ENCODE data around the gene KIAA1671.
A peak's percentile ranks its signal among the peaks of the same experiment; 100 is the strongest.

Gene KIAA1671

GRCh38 chr22:25051073-25051472 lies 98.6 kb downstream of the KIAA1671 start:
- Histone ChIP-seq H2AFZ (ENCODE audit: low read length) (no peak overlapping the region), H3K9ac (ENCODE audit: low read depth, low read length, poor library complexity, severe bottlenecking) (no peak overlapping the region), H3K9me3 (ENCODE audit: insufficient read depth, low read depth, low read length) (peaks cover 4% of the 10 kb centered on the region; the same call in 1 of the 2 replicates), H3K4me1 (ENCODE audit: insufficient read depth, low read length, poor library complexity, severe bottlenecking) (no peaks in the 10 kb centered on the region), H3K4me3 (ENCODE audit: low read length, poor library complexity, severe bottlenecking) (no peak overlapping the region), H3K79me2 (ENCODE audit: insufficient read depth, low read length) (no peaks in the 10 kb centered on the region), H3K4me2 (ENCODE audit: low read depth, low read length, poor library complexity, severe bottlenecking) (no peak overlapping the region), H4K20me1 (ENCODE audit: insufficient read depth, low read length, poor library complexity, severe bottlenecking) (no peaks in the 10 kb centered on the region), H3F3A (ENCODE audit: low read depth) (no peaks in the 10 kb centered on the region), H3K36me3 (ENCODE audit: insufficient read depth, low read length) (no peaks in the 10 kb centered on the region), H3K9me2 (replicated peaks; ENCODE audit: low read depth, low read length) (no peaks in the 10 kb centered on the region), H3K27me3 (ENCODE audit: insufficient read depth, low read length, poor library complexity, severe bottlenecking) (no peaks in the 10 kb centered on the region)
- TF ChIP-seq CTCF (conservative IDR thresholded peaks at IDR 0.05; ENCODE audit: low read length): peak; percentile 52
- TF ChIP-seq EZH2phosphoT487 (IDR thresholded peaks at IDR 0.05; ENCODE audit: borderline replicate concordance): no peak

- H3K9me2 ChIP-seq (replicated peaks; ENCODE audit: low read depth, low read length): no peaks in the 10 kb centered on the region
- H3K27me3 ChIP-seq (ENCODE audit: insufficient read depth, low read length, poor library complexity, severe bottlenecking): no peaks in the 10 kb centered on the region
- no peaks in the 10 kb centered on the region for H3K36me3 ChIP-seq (ENCODE audit: insufficient read depth, low read length)
- H3F3A ChIP-seq (ENCODE audit: low read depth): no peaks in the 10 kb centered on the region
- H3K4me1 ChIP-seq (ENCODE audit: insufficient read depth, low read length, poor library complexity, severe bottlenecking): no peaks in the 10 kb centered on the region
- no peak overlapping the region for H3K4me2 ChIP-seq (ENCODE audit: low read depth, low read length, poor library complexity, severe bottlenecking)
- H3K79me2 ChIP-seq (ENCODE audit: insufficient read depth, low read length): no peaks in the 10 kb centered on the region
- no peaks in the 10 kb centered on the region for H4K20me1 ChIP-seq (ENCODE audit: insufficient read depth, low read length, poor library complexity, severe bottlenecking)
- no peak overlapping the region for H3K9ac ChIP-seq (ENCODE audit: low read depth, low read length, poor library complexity, severe bottlenecking)
- H2AFZ ChIP-seq (ENCODE audit: low read length): no peak overlapping the region
- TF ChIP-seq EZH2phosphoT487 (IDR thresholded peaks at IDR 0.05; ENCODE audit: borderline replicate concordance): no peak
- no peak for TF ChIP-seq CTCF (conservative IDR thresholded peaks at IDR 0.05; ENCODE audit: low read length)
- no peak overlapping the region for H3K4me3 ChIP-seq (ENCODE audit: low read length, poor library complexity, severe bottlenecking)
- H3K9me3 ChIP-seq (ENCODE audit: insufficient read depth, low read depth, low read length): peaks cover 4% of the 10 kb centered on the region; the same call in 1 of the 2 replicates
Observed at GRCh38 chr22:25051983-25052710, 99.6 kb downstream of the KIAA1671 start.

- Histone ChIP-seq H4K20me1 (ENCODE audit: insufficient read depth, low read length, poor library complexity, severe bottlenecking) (no peaks in the 10 kb centered on the region), H3K4me2 (ENCODE audit: low read depth, low read length, poor library complexity, severe bottlenecking) (no peak overlapping the region), H3K4me1 (ENCODE audit: insufficient read depth, low read length, poor library complexity, severe bottlenecking) (no peaks in the 10 kb centered on the region), H3K27me3 (ENCODE audit: insufficient read depth, low read length, poor library complexity, severe bottlenecking) (no peaks in the 10 kb centered on the region), H3F3A (ENCODE audit: low read depth) (no peaks in the 10 kb centered on the region), H3K9me3 (ENCODE audit: insufficient read depth, low read depth, low read length) (peaks cover 4% of the 10 kb centered on the region; the same call in 1 of the 2 replicates), H2AFZ (ENCODE audit: low read length) (no peak overlapping the region), H3K9me2 (replicated peaks; ENCODE audit: low read depth, low read length) (no peaks in the 10 kb centered on the region), H3K4me3 (ENCODE audit: low read length, poor library complexity, severe bottlenecking) (no peak overlapping the region), H3K9ac (ENCODE audit: low read depth, low read length, poor library complexity, severe bottlenecking) (no peak overlapping the region), H3K79me2 (ENCODE audit: insufficient read depth, low read length) (no peaks in the 10 kb centered on the region), H3K36me3 (ENCODE audit: insufficient read depth, low read length) (no peaks in the 10 kb centered on the region)
- TF ChIP-seq EZH2phosphoT487 (IDR thresholded peaks at IDR 0.05; ENCODE audit: borderline replicate concordance) (no peak), CTCF (conservative IDR thresholded peaks at IDR 0.05; ENCODE audit: low read length) (no peak)
Observed at GRCh38 chr22:25053153-25053805, 100.8 kb downstream of the KIAA1671 start.

Data from Loucy (cell line).